ENCODE results near the gene HNRNPU. TPM values are rescaled to one million over a fixed set of nuclear protein-coding genes. Genes with fewer than 3 reads are reported as not detected.
A peak's percentile ranks its signal among the peaks of the same experiment; 100 is the strongest.

HNRNPU gene
- total RNA-seq, 1 experiment from 2014 or later: 746 TPM

DNA sequence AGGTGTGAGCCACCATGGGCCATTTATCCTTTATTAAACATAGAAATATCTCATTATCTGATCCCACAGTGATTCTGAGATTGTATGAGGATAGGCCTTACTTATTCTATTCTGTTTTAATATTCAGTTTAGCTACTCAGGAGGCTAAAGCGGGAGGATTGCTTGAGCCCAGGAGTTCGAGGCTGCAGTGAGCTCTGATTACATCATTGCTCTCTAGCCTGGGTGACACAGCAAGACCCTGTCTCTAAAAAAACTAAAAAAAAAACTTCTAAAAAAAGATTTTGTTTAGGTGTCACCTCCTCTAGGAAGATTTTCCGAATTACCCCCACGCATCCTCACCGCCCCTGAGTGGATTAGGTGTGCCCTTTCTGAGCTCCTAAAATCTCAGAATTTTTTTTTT is 14.3 kb upstream of the HNRNPU start:
- BruUV-seq (replicated peaks): no TSS peak
- CTCF ChIA-PET: no interaction called here
- Histone ChIP-seq H3K36me3 (ENCODE audit: insufficient read depth, low read length, poor library complexity, severe bottlenecking) (no peaks in the 10 kb centered on the region), H3K27ac (ENCODE audit: low read depth, low read length, poor library complexity, severe bottlenecking) (no peak overlapping the region), H3K9me3 (ENCODE audit: low read depth, low read length, poor library complexity, severe bottlenecking) (no peaks in the 10 kb centered on the region), H3K4me1 (ENCODE audit: insufficient read depth, low read length, poor library complexity, severe bottlenecking) (no peaks in the 10 kb centered on the region), H3K27me3 (replicated peaks; ENCODE audit: insufficient read depth, low read depth, low read length, poor library complexity) (no peaks in the 10 kb centered on the region), H3K4me3 (ENCODE audit: low read depth, low read length, poor library complexity, severe bottlenecking) (no peak overlapping the region)
- POLR2A ChIA-PET (ENCODE audit: low non-redundant PET): interaction anchor here (0.6 kb wide), 1 partner anchor 14 kb away, joined by 3 read pairs; the partner anchor contains the start of gene HNRNPU
- intact Hi-C loops (cut with micrococcal nuclease; ENCODE audit: unreplicated experiment): no loop called here
- DNase-seq (ENCODE audit: low spot score): no peak
- no peak for TF ChIP-seq EZH2 (IDR thresholded peaks at IDR 0.05; ENCODE audit: borderline replicate concordance, low read depth, low read length, poor library complexity, severe bottlenecking)
- TF ChIP-seq, protein P1, sequence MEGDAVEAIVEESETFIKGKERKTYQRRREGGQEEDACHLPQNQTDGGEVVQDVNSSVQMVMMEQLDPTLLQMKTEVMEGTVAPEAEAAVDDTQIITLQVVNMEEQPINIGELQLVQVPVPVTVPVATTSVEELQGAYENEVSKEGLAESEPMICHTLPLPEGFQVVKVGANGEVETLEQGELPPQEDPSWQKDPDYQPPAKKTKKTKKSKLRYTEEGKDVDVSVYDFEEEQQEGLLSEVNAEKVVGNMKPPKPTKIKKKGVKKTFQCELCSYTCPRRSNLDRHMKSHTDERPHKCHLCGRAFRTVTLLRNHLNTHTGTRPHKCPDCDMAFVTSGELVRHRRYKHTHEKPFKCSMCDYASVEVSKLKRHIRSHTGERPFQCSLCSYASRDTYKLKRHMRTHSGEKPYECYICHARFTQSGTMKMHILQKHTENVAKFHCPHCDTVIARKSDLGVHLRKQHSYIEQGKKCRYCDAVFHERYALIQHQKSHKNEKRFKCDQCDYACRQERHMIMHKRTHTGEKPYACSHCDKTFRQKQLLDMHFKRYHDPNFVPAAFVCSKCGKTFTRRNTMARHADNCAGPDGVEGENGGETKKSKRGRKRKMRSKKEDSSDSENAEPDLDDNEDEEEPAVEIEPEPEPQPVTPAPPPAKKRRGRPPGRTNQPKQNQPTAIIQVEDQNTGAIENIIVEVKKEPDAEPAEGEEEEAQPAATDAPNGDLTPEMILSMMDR (conservative IDR thresholded peaks at IDR 0.05; ENCODE audit: low read depth, low read length): no peak

DNA sequence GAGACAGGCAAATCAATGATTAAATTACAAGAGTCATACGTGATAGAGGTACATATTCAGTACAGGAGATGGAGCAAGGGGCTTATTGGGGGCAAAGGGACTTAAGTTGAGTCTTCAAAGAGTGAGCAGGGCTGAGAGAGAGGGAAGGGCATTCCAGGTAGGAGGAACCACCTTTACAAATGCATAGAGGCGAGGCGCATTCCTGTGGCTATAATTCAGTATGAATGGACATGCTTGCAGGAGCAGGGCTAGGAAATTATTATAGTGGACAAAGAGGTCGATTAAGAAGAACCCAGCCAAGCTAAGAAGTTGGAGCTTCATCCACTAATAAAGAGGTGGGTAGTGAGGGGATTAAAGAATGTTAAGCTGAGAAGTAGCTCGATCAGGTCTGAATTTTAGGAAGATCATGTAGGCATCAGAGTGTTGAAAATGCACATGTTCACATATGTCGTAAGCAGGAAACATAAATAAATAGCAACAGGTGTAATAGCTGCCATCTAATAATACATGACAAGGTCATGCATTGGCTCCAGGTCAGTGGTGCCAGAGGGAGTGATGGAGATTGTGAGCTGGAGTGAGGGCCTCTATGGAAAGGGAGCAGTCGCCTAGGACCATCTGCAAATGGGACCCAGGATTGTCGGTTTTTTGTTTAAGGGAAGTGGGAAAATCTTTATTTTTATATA is 12.0 kb upstream of the HNRNPU start:
- H3K9me3 ChIP-seq (ENCODE audit: low read depth, low read length, poor library complexity, severe bottlenecking): no peaks in the 10 kb centered on the region
- BruUV-seq (replicated peaks): no TSS peak
- DNase-seq (ENCODE audit: low spot score): no peak
- intact Hi-C loops (cut with micrococcal nuclease; ENCODE audit: unreplicated experiment): no loop called here
- no peaks in the 10 kb centered on the region for H3K36me3 ChIP-seq (ENCODE audit: insufficient read depth, low read length, poor library complexity, severe bottlenecking)
- TF ChIP-seq EZH2 (IDR thresholded peaks at IDR 0.05; ENCODE audit: borderline replicate concordance, low read depth, low read length, poor library complexity, severe bottlenecking): no peak
- TF ChIP-seq, protein P1 (conservative IDR thresholded peaks at IDR 0.05; ENCODE audit: low read depth, low read length): no peak
- CTCF ChIA-PET: no interaction called here
- POLR2A ChIA-PET (ENCODE audit: low non-redundant PET): no interaction called here
- no peaks in the 10 kb centered on the region for H3K4me1 ChIP-seq (ENCODE audit: insufficient read depth, low read length, poor library complexity, severe bottlenecking)
- no peaks in the 10 kb centered on the region for H3K27me3 ChIP-seq (replicated peaks; ENCODE audit: insufficient read depth, low read depth, low read length, poor library complexity)
- H3K4me3 ChIP-seq (ENCODE audit: low read depth, low read length, poor library complexity, severe bottlenecking): no peak overlapping the region
- no peak overlapping the region for H3K27ac ChIP-seq (ENCODE audit: low read depth, low read length, poor library complexity, severe bottlenecking)

DNA sequence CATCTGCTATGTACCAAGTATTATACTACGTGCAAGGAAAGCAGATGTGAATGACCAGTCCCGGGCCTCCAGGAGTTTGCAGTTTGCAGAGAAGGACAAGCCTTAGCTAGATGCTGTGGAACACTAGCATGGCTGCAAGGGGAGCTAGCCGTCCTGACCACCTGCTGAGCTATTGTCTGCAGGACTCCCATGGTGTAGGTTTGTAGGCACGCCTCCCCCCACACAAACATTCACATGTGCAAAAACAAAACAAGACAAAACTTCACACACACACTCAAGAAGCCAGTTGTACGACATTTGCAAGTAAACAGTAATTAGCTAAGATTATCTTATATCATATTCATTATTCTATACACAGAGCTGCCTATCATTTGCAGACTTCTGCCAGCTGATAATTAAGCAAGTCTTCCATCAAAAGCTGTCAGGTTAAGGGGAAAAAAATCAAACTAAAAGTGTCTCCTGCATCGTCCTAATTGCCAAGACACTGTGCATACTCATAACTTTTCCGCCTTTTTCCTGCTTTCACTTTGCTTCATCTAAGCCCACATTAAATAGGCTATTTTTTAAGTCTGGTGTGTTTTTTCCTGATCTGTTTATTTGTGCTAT is 10.7 kb upstream of the HNRNPU start:
- H3K27me3 ChIP-seq (replicated peaks; ENCODE audit: insufficient read depth, low read depth, low read length, poor library complexity): no peaks in the 10 kb centered on the region
- CTCF ChIA-PET: no interaction called here
- POLR2A ChIA-PET (ENCODE audit: low non-redundant PET): no interaction called here
- no peak overlapping the region for H3K27ac ChIP-seq (ENCODE audit: low read depth, low read length, poor library complexity, severe bottlenecking)
- no peaks in the 10 kb centered on the region for H3K9me3 ChIP-seq (ENCODE audit: low read depth, low read length, poor library complexity, severe bottlenecking)
- no peaks in the 10 kb centered on the region for H3K36me3 ChIP-seq (ENCODE audit: insufficient read depth, low read length, poor library complexity, severe bottlenecking)
- no TSS peak for BruUV-seq (replicated peaks)
- no peaks in the 10 kb centered on the region for H3K4me1 ChIP-seq (ENCODE audit: insufficient read depth, low read length, poor library complexity, severe bottlenecking)
- H3K4me3 ChIP-seq (ENCODE audit: low read depth, low read length, poor library complexity, severe bottlenecking): no peak overlapping the region
- DNase-seq (ENCODE audit: low spot score): peak; percentile 54
- intact Hi-C loops (cut with micrococcal nuclease; ENCODE audit: unreplicated experiment): no loop called here
- TF ChIP-seq, protein P1 (conservative IDR thresholded peaks at IDR 0.05; ENCODE audit: low read depth, low read length): no peak
- no peak for TF ChIP-seq EZH2 (IDR thresholded peaks at IDR 0.05; ENCODE audit: borderline replicate concordance, low read depth, low read length, poor library complexity, severe bottlenecking)

Measured in A673 (cell line).